Skin epidermis (tissue), 12 donors: ENCODE measurements around the gene RASL12.
"Not testable (repeated sequence)": the region's sequence is repeated elsewhere in the genome, so short reads cannot be mapped to it uniquely, and the experiment has no call there.

ENCODE experiments used
- H3K27ac ChIP-seq, 21 experiments: fragments of 200-600 bp; sonication (generic) in 11 of 21; one replicate each; pipeline ENCODE4 v1.5.0; 2020; ENCODE audit warnings: mild to moderate bottlenecking in 3 of 21, inconsistent platforms in 2 of 21, moderate library complexity in 2 of 21
- H3K4me3 ChIP-seq, 7 experiments: fragments of 200-600 bp; sonication (generic) in 2 of 7; one replicate each; pipeline ENCODE4 v1.5.0; 2020; ENCODE audit warnings: inconsistent platforms in 2 of 7, mild to moderate bottlenecking in 2 of 7, moderate library complexity in 1 of 7

Gene RASL12

GRCh38 chr15:65059369-65059750, 8.4 kb downstream of the RASL12 start:
- no peak overlapping the region for H3K27ac ChIP-seq
- H3K4me3 ChIP-seq, result no peak overlapping the region

GRCh38 chr15:65058394-65059368, 9.1 kb downstream of the RASL12 start:
- H3K4me3 ChIP-seq, result no peak overlapping the region
- H3K27ac ChIP-seq, result no peak overlapping the region

- H3K4me3 ChIP-seq, result no peak overlapping the region
- H3K27ac ChIP-seq, result no peak overlapping the region
These were observed 10.2 kb downstream of the RASL12 start for GRCh38 chr15:65057549-65057940.

GRCh38 chr15:65056868-65057548, 10.8 kb downstream of the RASL12 start:
- H3K4me3 ChIP-seq, result no peak overlapping the region
- no peak overlapping the region for H3K27ac ChIP-seq

GRCh38 chr15:65056106-65056505, 11.7 kb downstream of the RASL12 start:
- peak overlapping the region in 1 of 21 experiments; percentile 18 for H3K27ac ChIP-seq
- no peak overlapping the region for H3K4me3 ChIP-seq

GRCh38 chr15:65055201-65055870, 12.5 kb downstream of the RASL12 start:
- H3K4me3 ChIP-seq, result no peak overlapping the region
- peak overlapping the region in 3 of 21 experiments; percentile 7 to 46 (median 40) for H3K27ac ChIP-seq

GRCh38 chr15:65054333-65055200, 13.2 kb downstream of the RASL12 start:
- Histone ChIP-seq H3K4me3 (no peak overlapping the region), H3K27ac (peak overlapping the region in 3 of 21 experiments; percentile 7 to 40 (median 26))

- no peak overlapping the region for H3K27ac ChIP-seq
- H3K4me3 ChIP-seq, result no peak overlapping the region
These were observed 14.8 kb downstream of the RASL12 start for GRCh38 chr15:65052956-65053355.

GRCh38 chr15:65051266-65051665, 16.5 kb downstream of the RASL12 start:
- H3K27ac ChIP-seq, result no peak overlapping the region
- H3K4me3 ChIP-seq, result no peak overlapping the region

- Histone ChIP-seq H3K27ac (no peak overlapping the region), H3K4me3 (no peak overlapping the region)
These were observed 17.5 kb downstream of the RASL12 start for GRCh38 chr15:65050270-65050669.

- no peak overlapping the region for H3K27ac ChIP-seq
- H3K4me3 ChIP-seq, result peak overlapping the region in 3 of 7 experiments; percentile 13 to 26 (median 18)
These were observed 18.4 kb downstream of the RASL12 start for GRCh38 chr15:65049418-65049840.

GRCh38 chr15:65048241-65048640, 19.6 kb downstream of the RASL12 start:
- H3K27ac ChIP-seq, result no peak overlapping the region
- no peak overlapping the region for H3K4me3 ChIP-seq

- Histone ChIP-seq H3K27ac (no peak within 1 kb of the TSS), H3K4me3 (no peak within 1 kb of the TSS)
These were observed 22.9 kb downstream of the RASL12 start, which contains the start of gene SLC51B for GRCh38 chr15:65044724-65045481. Gene SLC51B (plus strand): TSS chr15:65045387. CDS start chr15:65050005, 4,618 bp downstream.

- not testable (repeated sequence) for H3K27ac ChIP-seq, H3K4me3 ChIP-seq
These were observed 23.6 kb downstream of the RASL12 start for GRCh38 chr15:65044218-65044617.

GRCh38 chr15:65042776-65043327, 24.9 kb downstream of the RASL12 start:
- H3K4me3 ChIP-seq, result no peak overlapping the region
- H3K27ac ChIP-seq, result no peak overlapping the region

GRCh38 chr15:65041787-65042186, 26.0 kb downstream of the RASL12 start:
- no peak overlapping the region for H3K27ac ChIP-seq
- H3K4me3 ChIP-seq, result no peak overlapping the region

- Histone ChIP-seq H3K27ac (no peak overlapping the region), H3K4me3 (no peak overlapping the region)
These were observed 27.3 kb downstream of the RASL12 start for GRCh38 chr15:65040461-65040860.

- Histone ChIP-seq H3K4me3 (no peak overlapping the region), H3K27ac (no peak overlapping the region)
These were observed 29.0 kb downstream of the RASL12 start for GRCh38 chr15:65038836-65039235.
